SU-DHL-6 (cell line): ENCODE measurements around the gene RNF19B.

ENCODE experiments used
- CTCF ChIP-seq: fragments of 200-600 bp; sonication (generic); IDR thresholded peaks from one replicate; pipeline ENCODE4 v1.5.1; 2017; ENCODE audit warnings: antibody characterized with exemption, mild to moderate bottlenecking, low read length, moderate library complexity; ENCODE audit not compliant: insufficient read depth, poor library complexity, severe bottlenecking
- EZH2phosphoT487 ChIP-seq: fragments of 200-600 bp; sonication (generic), shearing (Covaris generic); conservative IDR thresholded peaks from 2 replicates; pipeline ENCODE4 v1.6.1; 2018; ENCODE audit warnings: mild to moderate bottlenecking, antibody characterized with exemption, low read length, moderate library complexity, mixed read lengths

- TF ChIP-seq CTCF: no peak
- TF ChIP-seq EZH2phosphoT487: no peak
Measured at GRCh38 chr1:32948390-32948722, 16.3 kb downstream of the RNF19B start.
